HG03108 (cell line): ENCODE data around the gene RRM2.

Experiments used
- ATAC-seq: cut with Tn5 transposase; IDR thresholded peaks from one replicate; pipeline ENCODE4 v1.9.1; 2021; ENCODE audit warnings: moderate library complexity; ENCODE audit not compliant: unreplicated experiment

RRM2 gene

GRCh38 chr2:10169053-10169578 is 46.6 kb downstream of the RRM2 start:
- ATAC-seq = no peak

GRCh38 chr2:10169581-10169980 is 47.0 kb downstream of the RRM2 start:
- no peak for ATAC-seq

GRCh38 chr2:10170256-10170655 is 47.7 kb downstream of the RRM2 start:
- ATAC-seq = no peak

GRCh38 chr2:10171006-10171800 is 48.7 kb downstream of the RRM2 start:
- no peak for ATAC-seq

GRCh38 chr2:10172033-10172871 is 49.7 kb downstream of the RRM2 start:
- no peak for ATAC-seq

- no peak for ATAC-seq
These were observed 50.9 kb downstream of the RRM2 start for GRCh38 chr2:10173258-10174005.

- no peak for ATAC-seq
These were observed 51.6 kb downstream of the RRM2 start for GRCh38 chr2:10174173-10174572.

- ATAC-seq = no peak
These were observed 52.9 kb downstream of the RRM2 start for GRCh38 chr2:10175441-10175840.

GRCh38 chr2:10178751-10179150 is 56.2 kb downstream of the RRM2 start:
- no peak for ATAC-seq

GRCh38 chr2:10179422-10179821 is 56.9 kb downstream of the RRM2 start:
- no peak for ATAC-seq

- no peak for ATAC-seq
These were observed 57.7 kb downstream of the RRM2 start for GRCh38 chr2:10180229-10180628.
